HepG2 (cell line): ENCODE results near the gene SERTAD2. TPM values are rescaled to one million over a fixed set of nuclear protein-coding genes. Genes with fewer than 3 reads are reported as not detected.

Experiments
- ATAC-seq: fragments of 200-7000 bp; cut with Tn5 transposase; 3 replicates; pipeline ENCODE4 v1.9.1; 2020; ENCODE audit warnings: mild to moderate bottlenecking, moderate library complexity
- BruUV-seq: library from RNA; stranded (reverse); fragments of 400-500 nt; replicated peaks from 2 replicates; lab custom pipeline; 2021; lab: Mats Ljungman, UMichigan
- CTCF ChIA-PET: fragments of 300-600 bp; formaldehyde crosslinking; extraction: SDS; loops from one replicate; lab custom pipeline; 2021; ENCODE audit warnings: low total read pairs, inconsistent platforms, low intra/inter-chr PET ratio; lab: Yijun Ruan, JAX
- POLR2A ChIA-PET: fragments of 350-600 bp; sonication (Branson Sonifier 250); formaldehyde crosslinking; loops from one replicate; lab custom pipeline; 2020; ENCODE audit warnings: antibody characterized with exemption, inconsistent platforms; lab: Yijun Ruan, JAX
- DNase-seq: peaks from one replicate; pipeline ENCODE4 v3.0.0-alpha.2; 2015; ENCODE audit warnings: low spot score
- FAIRE-seq: peaks from 3 replicates; lab custom pipeline; 2011; peaks lifted over from hg19 to GRCh38; lab: Jason Lieb, UNC
- H2AFZ ChIP-seq: one replicate; pipeline ENCODE4 v1.6.1; 2011; ENCODE audit warnings: low read length, inconsistent platforms
- H3K27ac ChIP-seq: fragments of 300-600 bp; 3 replicates; pipeline ENCODE4 v1.8.0; 2011; ENCODE audit warnings: mixed run types, mild to moderate bottlenecking, mixed read lengths, low read length, inconsistent platforms; ENCODE audit not compliant: insufficient read depth; ENCODE audit errors: extremely low read length
- H3K27me3 ChIP-seq, 2 experiments: fragments of 200-600 bp in 1 of 2; 2 replicates in 1 of 2; 3 replicates in 1 of 2; pipeline versions ENCODE4 v1.6.0 to v1.8.0; 2011; ENCODE audit warnings: low read length in 2 of 2, mild to moderate bottlenecking in 2 of 2, moderate library complexity in 2 of 2, inconsistent platforms in 1 of 2; ENCODE audit not compliant: insufficient read depth in 2 of 2, control insufficient read depth in 1 of 2
- H3K36me3 ChIP-seq, 2 experiments: fragments of 200-600 bp in 1 of 2; replicated peaks in 1 of 2; 2 replicates in 1 of 2; 3 replicates in 1 of 2; pipeline versions ENCODE4 v1.5.1 to v1.8.0; 2011; ENCODE audit warnings: low read length in 2 of 2, inconsistent platforms in 1 of 2; ENCODE audit not compliant: insufficient read depth in 2 of 2, control insufficient read depth in 1 of 2
- H3K4me1 ChIP-seq: 2 replicates; pipeline ENCODE4 v1.5.1; 2012; ENCODE audit warnings: low read length, inconsistent platforms; ENCODE audit not compliant: insufficient read depth
- H3K4me2 ChIP-seq: 2 replicates; pipeline ENCODE4 v1.6.0; 2011; ENCODE audit warnings: low read depth, low read length, inconsistent platforms
- H3K4me3 ChIP-seq, 3 experiments: fragments of 200-600 bp in 1 of 3; sonication (generic), shearing (Covaris generic) in 1 of 3; replicated peaks in 1 of 3; 2 replicates each; pipeline ENCODE4 v1.5.1; 2011 to 2016; ENCODE audit warnings: low read length in 3 of 3, inconsistent platforms in 2 of 3, low read depth in 2 of 3, mild to moderate bottlenecking in 2 of 3, control low read depth in 1 of 3, mixed read lengths in 1 of 3; ENCODE audit not compliant: insufficient read depth in 1 of 3
- H3K79me2 ChIP-seq: one replicate; pipeline ENCODE4 v1.6.1; 2011; ENCODE audit warnings: low read length, inconsistent platforms; ENCODE audit not compliant: insufficient read depth
- H3K9ac ChIP-seq: 2 replicates; pipeline ENCODE4 v1.6.0; 2011; ENCODE audit warnings: mild to moderate bottlenecking, low read depth, low read length, inconsistent platforms; ENCODE audit not compliant: insufficient read depth
- H3K9me3 ChIP-seq: 2 replicates; pipeline ENCODE4 v1.5.1; 2012; ENCODE audit warnings: mild to moderate bottlenecking, low read length
- H4K20me1 ChIP-seq: 2 replicates; pipeline ENCODE4 v1.6.0; 2011; ENCODE audit warnings: inconsistent platforms, mild to moderate bottlenecking, low read length, moderate library complexity; ENCODE audit not compliant: insufficient read depth
- CAMTA2 ChIP-seq: sonication (generic); formaldehyde crosslinking; IDR thresholded peaks from 2 replicates; pipeline ENCODE4 v1.4.0; 2020; ENCODE audit warnings: mild to moderate bottlenecking, missing genetic modification reagents, borderline replicate concordance
- CENPT ChIP-seq: sonication (generic); formaldehyde crosslinking; IDR thresholded peaks from 2 replicates; pipeline ENCODE4 v1.8.0; 2022; ENCODE audit warnings: low read depth, mild to moderate bottlenecking, moderate library complexity, missing genetic modification reagents
- JARID2 ChIP-seq: sonication (generic); formaldehyde crosslinking; IDR thresholded peaks from 2 replicates; pipeline ENCODE4 v1.8.1; 2023; ENCODE audit warnings: missing genetic modification reagents, inconsistent platforms; ENCODE audit not compliant: insufficient replicate concordance
- MEF2D ChIP-seq: sonication (generic); formaldehyde crosslinking; IDR thresholded peaks from 2 replicates; pipeline ENCODE4 v1.5.1; 2020; ENCODE audit warnings: mild to moderate bottlenecking, missing genetic modification reagents
- PPARG ChIP-seq: conservative IDR thresholded peaks from 2 replicates; pipeline ENCODE4 v1.6.1; 2016; ENCODE audit warnings: missing biosample characterization, missing genetic modification reagents
- SIN3B ChIP-seq: fragments of 150-350 bp; IDR thresholded peaks from 2 replicates; pipeline ENCODE4 v1.6.1; 2014; ENCODE audit warnings: low read length
- ZBTB4 ChIP-seq: sonication (generic); formaldehyde crosslinking; IDR thresholded peaks from 2 replicates; pipeline ENCODE4 v1.4.0; 2020; ENCODE audit warnings: missing genetic modification reagents, mild to moderate bottlenecking, borderline replicate concordance
- ZC3H13 ChIP-seq: sonication (generic); formaldehyde crosslinking; IDR thresholded peaks from 2 replicates; pipeline ENCODE4 v1.8.1; 2023; ENCODE audit warnings: mild to moderate bottlenecking, missing genetic modification reagents, moderate library complexity
- ZSCAN31 ChIP-seq: sonication (generic); formaldehyde crosslinking; IDR thresholded peaks from 2 replicates; pipeline ENCODE4 v1.5.0; 2020; ENCODE audit warnings: low read depth, mild to moderate bottlenecking, missing genetic modification reagents
- WGBS: methylation state at CpG from one replicate; pipeline ENCODE4 v1.1.6; 2017; ENCODE audit warnings: low lambda C conversion rate; 5-methylcytosine and 5-hydroxymethylcytosine counted together
- in situ Hi-C: cut with HindIII; loops from 2 replicates; pipeline ENCODE4 v1.10.0; 2017; ENCODE audit warnings: low pct_unique_long_range_greater_than_20kb; ENCODE audit not compliant: extremely low pct_ligation_motif_present
- intact Hi-C: fragments of 100-400 bp; cut with micrococcal nuclease; formaldehyde crosslinking; loops from one replicate; pipeline ENCODE4 v1.10.0; 2022; ENCODE audit not compliant: unreplicated experiment
- polyA plus RNA-seq, 8 experiments: library from polyadenylated mRNA; depleted of rRNA in 3 of 8; stranded (reverse) in 7 of 8; unstranded in 1 of 8; fragments of >200 nt; fragmentation: Illumina TruSeq in 4 of 8; extraction: Trizol in 4 of 8; gene quantifications; 2 replicates each; pipeline versions ENCODE4 v1.2.1 to v1.2.3, GENCODE V29; 2011 to 2016; ENCODE audit warnings: low read depth in 4 of 8, missing spikeins in 1 of 8, mixed read lengths in 1 of 8; ENCODE audit not compliant: insufficient read depth in 1 of 8
- total RNA-seq, 5 experiments: library from RNA; depleted of rRNA; stranded (reverse); fragments of >200 nt; fragmentation: Illumina TruSeq; extraction: Trizol; gene quantifications; 2 replicates each; pipeline ENCODE4 v1.2.3, GENCODE V29; 2016; ENCODE audit warnings: low read depth in 1 of 5

SERTAD2 gene
- total and polyA plus RNA-seq, 2 of the 13 experiments (the other 11 are each of a cell fraction or from before 2014, with no cell fraction given) = 6.7 to 22.6 TPM

- TF ChIP-seq ZBTB4 (CRISPR knock-in tag) (no peak), CENPT (no peak), MEF2D (CRISPR knock-in tag) (no peak)
These were observed 5.5 kb upstream of the SERTAD2 start (continued) for GRCh38 chr2:64659252-64659651.

DNA sequence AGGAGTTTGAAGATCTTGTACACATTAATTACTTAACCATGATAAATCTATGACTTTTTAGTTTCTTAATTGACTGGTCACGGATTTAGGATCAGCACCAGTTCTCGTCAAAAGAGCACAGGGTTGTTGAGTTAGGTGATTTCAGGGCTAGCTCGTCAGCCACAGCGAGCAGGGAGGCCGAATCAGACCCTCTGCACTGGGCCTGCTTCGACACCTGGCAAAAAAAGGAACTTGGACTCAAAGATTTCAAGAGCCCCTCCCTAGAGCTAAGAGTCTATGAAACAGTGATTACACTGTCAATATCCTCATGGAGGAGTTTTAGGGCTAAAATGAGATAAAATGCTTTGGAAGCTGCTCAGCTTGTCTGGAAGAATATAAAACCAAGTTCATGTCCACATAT lies 4.6 kb upstream of the SERTAD2 start:
- Histone ChIP-seq H3K27ac (no peak overlapping the region), H3K9ac (no peak overlapping the region), H3K36me3 (no peaks in the 10 kb centered on the region), H3K4me3 (no peak overlapping the region), H3K4me1 (peaks cover 49% of the 10 kb centered on the region), H3K4me2 (no peak overlapping the region), H3K27me3 (no peaks in the 10 kb centered on the region), H3K79me2 (peaks cover 7% of the 10 kb centered on the region), H3K9me3 (no peaks in the 10 kb centered on the region), H4K20me1 (no peaks in the 10 kb centered on the region), H2AFZ (no peak overlapping the region)
- no TSS peak for BruUV-seq
- DNase-seq = no peak
- intact Hi-C loops = no loop called here
- FAIRE-seq = no peak
- ChIA-PET POLR2A (interaction anchor here (0.6 to 1.4 kb wide), 3 partner anchors 9 to 112 kb away, joined by 3 to 5 read pairs (median 3); no protein-coding TSS in a partner anchor), CTCF (no interaction called here)
- no peak for TF ChIP-seq ZSCAN31 (CRISPR knock-in tag)
- TF ChIP-seq CAMTA2 (CRISPR knock-in tag) = no peak
- no peak for TF ChIP-seq PPARG
- no peak for TF ChIP-seq ZC3H13
- TF ChIP-seq JARID2 (CRISPR knock-in tag) = no peak
- no peak for TF ChIP-seq SIN3B
- no peak for ATAC-seq
- 86% methylated on average over 6 of the region's 6 CpGs for WGBS
- in situ Hi-C loops = no loop called here
